GM19240 (cell line): ENCODE data around the gene ZNF280C.
A peak's percentile ranks its signal among the peaks of the same experiment; 100 is the strongest.
"Not testable (repeated sequence)": the region's sequence is repeated elsewhere in the genome, so short reads cannot be mapped to it uniquely, and the experiment has no call there.

Experiments
- DNase-seq: peaks from one replicate; pipeline ENCODE4 v3.0.0; 2011; ENCODE audit warnings: low spot score; ENCODE audit not compliant: insufficient read length

Gene ZNF280C

GRCh38 chrX:130268449-130269170 lies at the start of gene ZNF280C:
TSS of gene ZNF280C (minus strand) at chrX:130268899. CDS start at chrX:130260449, 8,450 bp downstream.
- DNase-seq: peak; percentile 41

GRCh38 chrX:130304587-130305368 lies 36.1 kb upstream of the ZNF280C start:
- DNase-seq: no peak

- DNase-seq: no peak
Measured at GRCh38 chrX:130301977-130302376, 33.3 kb upstream of the ZNF280C start.

DNA sequence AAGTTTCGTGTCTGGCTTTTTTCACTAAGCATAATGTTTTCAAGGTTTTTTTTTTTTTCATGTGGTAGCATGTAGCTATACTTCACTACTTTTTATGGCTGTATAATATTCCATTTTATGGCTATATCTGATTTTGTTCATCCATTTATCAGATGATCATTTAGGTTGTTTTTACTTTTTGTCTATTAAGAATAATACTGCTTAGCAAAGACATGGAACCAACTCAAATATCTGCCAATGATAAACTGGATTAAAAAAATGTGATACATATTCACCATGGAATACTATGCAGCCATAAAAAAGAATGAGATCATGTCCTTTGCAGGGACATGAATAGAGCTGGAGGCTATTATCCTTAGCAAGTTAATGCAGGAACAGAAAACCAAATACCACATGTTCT lies 32.7 kb upstream of the ZNF280C start:
- no peak for DNase-seq

DNA sequence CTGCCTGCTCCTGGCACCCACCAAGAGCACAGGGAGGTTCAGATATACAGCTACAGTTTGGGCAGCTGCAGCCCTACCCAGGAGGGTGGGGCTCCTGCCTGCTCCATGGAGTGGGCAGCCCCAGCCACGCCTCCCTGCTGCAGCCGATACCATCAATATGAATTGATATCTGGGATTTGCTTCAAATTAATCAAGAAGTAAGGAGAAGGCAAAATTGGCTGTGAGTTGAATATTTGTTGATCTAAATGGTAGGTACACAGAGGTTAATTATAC lies 31.2 kb upstream of the ZNF280C start:
- no peak for DNase-seq

GRCh38 chrX:130299279-130300009 lies 30.7 kb upstream of the ZNF280C start:
- DNase-seq: no peak

DNA sequence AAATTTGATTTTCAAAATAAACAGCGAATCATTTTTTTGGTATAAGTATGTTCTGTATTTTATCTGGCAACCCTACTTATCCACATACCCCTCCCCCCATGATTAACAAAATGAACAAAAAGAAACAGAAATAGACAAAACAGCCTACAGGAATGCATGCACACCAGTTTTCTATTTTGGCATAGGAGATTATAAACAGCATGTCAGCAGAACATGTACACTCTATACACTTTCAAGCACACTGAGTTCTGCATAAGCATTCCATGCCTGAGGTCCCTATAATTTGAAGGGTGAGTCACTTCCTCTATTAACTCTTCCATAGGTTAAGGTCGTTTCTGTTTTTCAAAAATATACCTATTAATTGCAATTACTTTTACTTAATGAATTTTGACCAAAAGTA lies 28.0 kb upstream of the ZNF280C start:
- DNase-seq: no peak

DNA sequence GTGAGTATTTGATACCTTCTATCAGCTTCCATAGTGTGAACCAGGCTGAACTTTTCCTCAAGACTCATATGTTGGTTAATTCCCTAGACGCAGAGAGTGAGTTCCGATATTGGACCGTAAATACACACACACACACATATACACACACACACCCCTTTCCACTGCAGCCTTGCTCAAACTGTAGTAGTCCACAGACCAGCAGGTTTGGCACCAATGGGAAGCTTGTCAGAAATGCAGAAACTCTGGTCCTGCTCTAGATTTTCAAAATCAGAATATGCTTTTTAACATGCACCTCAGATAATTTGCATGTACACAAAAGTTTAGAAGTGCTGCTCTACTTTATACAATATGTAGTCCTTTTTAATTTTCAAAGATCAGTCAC lies 27.6 kb upstream of the ZNF280C start:
- DNase-seq: no peak

DNA sequence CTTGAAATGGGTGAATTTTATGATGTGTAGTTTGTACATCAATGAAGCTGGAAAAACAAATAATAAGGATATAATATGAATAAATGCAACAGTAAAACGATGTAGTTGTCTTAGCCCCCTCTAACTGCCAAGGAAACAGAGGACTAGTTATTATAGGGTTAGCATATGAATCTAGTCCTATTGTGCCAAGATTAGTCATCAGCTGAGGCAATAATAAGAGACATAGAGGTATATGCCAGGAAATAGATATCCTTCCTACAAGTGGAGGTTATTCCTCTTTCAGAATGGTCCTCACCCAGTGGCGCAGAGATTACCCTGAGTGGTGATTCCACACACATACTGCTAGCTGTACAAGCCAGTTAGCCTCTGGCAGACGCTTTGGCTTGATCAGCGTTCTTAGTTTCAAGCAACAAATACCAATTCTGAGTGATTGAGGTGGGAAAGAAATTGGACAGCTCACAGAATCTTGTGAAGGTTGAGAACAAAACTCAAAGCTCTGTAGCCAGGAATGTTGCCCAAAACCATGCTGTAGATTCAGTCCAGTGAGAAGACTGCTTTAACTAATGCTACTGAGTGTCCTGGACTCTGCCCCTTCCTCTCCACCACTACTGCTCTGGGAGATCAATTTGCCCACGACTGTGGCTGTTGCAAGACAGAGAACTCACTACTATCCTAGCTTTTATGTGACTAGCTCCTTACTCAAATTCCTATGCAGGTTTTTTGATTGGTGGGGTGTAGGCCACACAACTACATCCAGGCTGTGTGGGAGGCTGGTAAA lies 27.0 kb upstream of the ZNF280C start:
- no peak for DNase-seq

- no peak for DNase-seq
Measured at GRCh38 chrX:130287071-130287770, 18.5 kb upstream of the ZNF280C start.

GRCh38 chrX:130285710-130286109 lies 17.0 kb upstream of the ZNF280C start:
- no peak for DNase-seq

DNA sequence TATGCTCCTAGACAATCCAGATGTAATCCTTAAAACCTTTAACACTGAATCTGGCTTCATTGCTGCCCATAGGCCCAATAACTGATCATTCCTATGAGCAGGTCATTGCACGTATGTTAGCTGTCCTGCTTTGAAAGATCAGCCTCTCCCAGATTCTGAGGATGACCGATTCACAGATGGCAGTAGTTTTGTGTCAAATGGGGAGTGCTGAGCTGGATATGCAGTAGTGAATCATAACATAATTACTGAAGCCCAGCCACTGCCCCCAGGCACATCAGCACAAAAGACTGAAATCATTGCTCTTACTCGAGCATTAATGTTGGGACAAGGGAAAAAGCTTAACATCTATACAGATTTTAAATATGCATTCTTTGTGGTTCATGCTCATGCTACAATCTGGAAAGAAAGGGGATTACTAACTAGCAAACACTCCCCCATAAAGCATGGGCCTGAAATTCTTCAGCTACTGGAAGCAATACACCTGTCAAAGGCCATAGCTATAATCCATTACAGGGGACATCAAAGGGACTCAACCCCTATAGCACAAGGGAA lies 16.4 kb upstream of the ZNF280C start:
- no peak for DNase-seq

- no peak for DNase-seq
Measured at GRCh38 chrX:130282151-130282550, 13.5 kb upstream of the ZNF280C start.

DNA sequence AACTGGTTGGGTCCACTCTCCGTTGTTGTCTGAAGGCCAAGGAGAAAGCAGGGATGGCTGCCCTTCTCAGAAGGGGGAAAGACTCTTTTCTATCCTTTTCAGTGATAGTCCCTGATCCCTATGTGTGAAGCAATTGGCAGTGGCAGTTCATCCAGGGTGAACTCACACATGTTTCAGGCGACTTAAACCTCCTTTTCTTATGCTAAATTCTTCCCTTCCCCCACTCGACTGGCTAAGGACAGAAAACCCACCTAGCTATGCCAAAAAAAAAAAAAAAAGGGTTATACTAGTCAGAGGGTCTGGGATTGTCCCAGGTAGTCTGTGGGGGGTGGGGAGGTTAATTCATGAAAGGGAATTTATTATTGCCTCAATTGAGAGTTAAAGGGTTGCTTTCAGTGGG lies 12.2 kb upstream of the ZNF280C start:
- no peak for DNase-seq

- DNase-seq: not testable (repeated sequence)
Measured at GRCh38 chrX:130272253-130272652, 3.6 kb upstream of the ZNF280C start.

DNA sequence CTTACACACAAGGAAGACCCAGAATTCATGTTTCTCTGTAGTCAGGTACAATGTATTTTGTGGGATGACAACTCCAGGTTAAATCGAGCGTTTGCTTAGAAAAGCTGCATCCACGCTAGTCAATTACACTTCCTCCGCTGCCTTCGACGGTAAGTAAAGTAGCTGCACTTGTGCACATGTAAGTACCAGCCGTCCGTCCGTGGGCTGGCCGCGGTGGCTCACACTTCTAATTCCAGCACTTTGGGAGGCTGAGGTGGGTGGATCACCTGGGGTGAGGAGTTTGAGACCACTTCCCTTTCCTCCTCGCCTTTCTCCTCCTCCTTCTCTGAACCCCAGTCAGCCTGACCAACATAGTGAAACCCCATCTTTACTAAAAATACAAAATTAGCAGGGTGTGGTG lies 692 bp upstream of the ZNF280C start:
- DNase-seq: not testable (repeated sequence)

GRCh38 chrX:130267956-130268448 lies 697 bp downstream of the ZNF280C start:
- no peak for DNase-seq

GRCh38 chrX:130264573-130264972 lies 4.1 kb downstream of the ZNF280C start:
- DNase-seq: no peak

DNA sequence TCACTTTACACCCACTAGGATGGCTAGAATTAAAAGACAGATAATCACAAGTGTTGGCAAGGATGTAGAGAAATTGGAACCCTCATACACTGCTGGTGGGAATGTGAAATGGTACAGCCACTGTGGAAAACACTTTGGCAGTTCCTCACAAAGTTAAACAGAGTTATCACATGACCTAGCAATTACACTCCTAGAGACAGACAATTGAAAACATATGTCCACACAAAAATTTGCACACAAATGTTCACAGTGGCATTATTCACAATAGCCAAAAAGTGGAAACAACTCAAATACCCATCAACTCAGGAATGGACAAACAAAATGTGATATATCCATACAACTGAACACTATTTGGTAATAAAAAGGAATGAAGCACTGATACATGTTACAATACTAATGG lies 5.7 kb downstream of the ZNF280C start:
- DNase-seq: no peak

DNA sequence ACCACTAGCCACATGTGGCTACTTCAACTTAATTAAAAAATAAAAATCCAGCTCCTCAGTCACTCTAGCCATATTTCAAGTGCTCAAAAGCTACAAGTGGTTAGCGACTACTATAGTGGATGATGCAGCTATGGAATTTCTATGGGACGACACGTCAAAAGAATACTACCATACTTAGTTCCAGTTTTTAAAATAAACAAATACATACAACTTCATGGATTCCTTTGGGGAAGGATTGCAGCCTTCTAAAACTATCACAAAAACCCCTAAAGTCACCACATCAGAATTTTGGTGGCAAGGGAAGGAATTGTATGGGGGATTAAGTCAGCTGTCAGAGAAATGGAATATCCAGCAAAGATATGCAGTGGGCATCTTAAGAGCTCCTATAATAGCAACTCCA lies 6.5 kb downstream of the ZNF280C start:
- DNase-seq: no peak
